Activated T-helper 1 cell treated with anti-CD3 and anti-CD28 coated beads, Interleukin-2, amount 50 U/mL, for 16 hours (primary cell): ENCODE data around the gene RHOT1.
"Not testable (repeated sequence)": the region's sequence is repeated elsewhere in the genome, so short reads cannot be mapped to it uniquely, and the experiment has no call there.

Experiments used
- DNase-seq, 2 donors: peaks; one replicate each; pipeline ENCODE4 v3.0.0-alpha.2; 2020; ENCODE audit warnings: low read depth in 1 of 2, low spot score in 1 of 2

Gene RHOT1

GRCh38 chr17:32142038-32142856 is at the start of gene RHOT1:
RHOT1 (plus strand) TSS chr17:32142502; CDS start chr17:32142693, 191 bp downstream.
- DNase-seq, result peak; percentile 46 to 63

GRCh38 chr17:32099686-32100085 is 42.6 kb upstream of the RHOT1 start:
- no peak for DNase-seq

- DNase-seq, result not testable (repeated sequence)
These were observed 42.0 kb upstream of the RHOT1 start for GRCh38 chr17:32100323-32100722.

- DNase-seq, result no peak
These were observed 41.2 kb upstream of the RHOT1 start for GRCh38 chr17:32100971-32101631.

GRCh38 chr17:32102172-32102571 is 40.1 kb upstream of the RHOT1 start:
- no peak for DNase-seq

GRCh38 chr17:32102646-32103186 is 39.6 kb upstream of the RHOT1 start:
- DNase-seq, result no peak

GRCh38 chr17:32103476-32104113 is 38.7 kb upstream of the RHOT1 start:
- no peak for DNase-seq

GRCh38 chr17:32104158-32104557 is 38.1 kb upstream of the RHOT1 start:
- DNase-seq, result no peak

GRCh38 chr17:32106471-32106981 is 35.8 kb upstream of the RHOT1 start:
- DNase-seq, result not testable (repeated sequence)

GRCh38 chr17:32107194-32107593 is 35.1 kb upstream of the RHOT1 start:
- DNase-seq, result not testable (repeated sequence)

- DNase-seq, result no peak
These were observed 31.7 kb upstream of the RHOT1 start for GRCh38 chr17:32110596-32110995.

- DNase-seq, result no peak
These were observed 31.0 kb upstream of the RHOT1 start for GRCh38 chr17:32111141-32111771.

GRCh38 chr17:32112416-32112815 is 29.9 kb upstream of the RHOT1 start:
- DNase-seq, result no peak

- DNase-seq, result no peak
These were observed 27.8 kb upstream of the RHOT1 start for GRCh38 chr17:32114536-32114935.

- not testable (repeated sequence) for DNase-seq
These were observed 26.8 kb upstream of the RHOT1 start for GRCh38 chr17:32115546-32115945.

- no peak for DNase-seq
These were observed 25.4 kb upstream of the RHOT1 start for GRCh38 chr17:32116937-32117336.

- DNase-seq, result no peak
These were observed 24.9 kb upstream of the RHOT1 start for GRCh38 chr17:32117399-32117798.

GRCh38 chr17:32118088-32118487 is 24.2 kb upstream of the RHOT1 start:
- DNase-seq, result not testable (repeated sequence)

GRCh38 chr17:32118835-32119234 is 23.5 kb upstream of the RHOT1 start:
- no peak for DNase-seq

- no peak for DNase-seq
These were observed 22.2 kb upstream of the RHOT1 start for GRCh38 chr17:32120141-32120540.

- DNase-seq, result no peak
These were observed 21.6 kb upstream of the RHOT1 start for GRCh38 chr17:32120716-32121115.
